NT2/D1 (cell line): ENCODE measurements around the gene PLD4.

Source experiments
- DNase-seq: peaks from one replicate; pipeline ENCODE4 v3.0.0-alpha.2; 2011; ENCODE audit warnings: low read depth, low spot score
- H3K27me3 ChIP-seq: 2 replicates; pipeline ENCODE4 v1.6.0; 2011; ENCODE audit warnings: mild to moderate bottlenecking; ENCODE audit not compliant: insufficient read length, insufficient read depth
- H3K36me3 ChIP-seq: 2 replicates; pipeline ENCODE4 v1.6.1; 2011; ENCODE audit warnings: mild to moderate bottlenecking, low read length, mixed read lengths; ENCODE audit not compliant: insufficient read depth, insufficient read length
- H3K4me1 ChIP-seq: 2 replicates; pipeline ENCODE4 v1.5.1; 2011; ENCODE audit not compliant: insufficient read depth, insufficient read length
- H3K4me3 ChIP-seq: 2 replicates; pipeline ENCODE4 v1.5.1; 2011; ENCODE audit warnings: low read depth; ENCODE audit not compliant: insufficient read length
- H3K9ac ChIP-seq: 2 replicates; pipeline ENCODE4 v1.6.0; 2011; ENCODE audit warnings: low read depth; ENCODE audit not compliant: insufficient read length
- H3K9me3 ChIP-seq: 2 replicates; pipeline ENCODE4 v1.5.1; 2011; ENCODE audit warnings: mild to moderate bottlenecking, low read length; ENCODE audit not compliant: insufficient read depth
- SUZ12 ChIP-seq: IDR thresholded peaks from 2 replicates; pipeline ENCODE4 v1.6.1; 2011; ENCODE audit not compliant: insufficient read length, insufficient read depth; ENCODE audit errors: extremely low read depth
- YY1 ChIP-seq: IDR thresholded peaks from 2 replicates; pipeline ENCODE4 v1.6.1; 2011; ENCODE audit not compliant: insufficient read length, insufficient read depth
- ZNF274 ChIP-seq: IDR thresholded peaks from 2 replicates; pipeline ENCODE4 v1.6.1; 2011; ENCODE audit warnings: mild to moderate bottlenecking, low read depth, low read length

PLD4 gene

DNA sequence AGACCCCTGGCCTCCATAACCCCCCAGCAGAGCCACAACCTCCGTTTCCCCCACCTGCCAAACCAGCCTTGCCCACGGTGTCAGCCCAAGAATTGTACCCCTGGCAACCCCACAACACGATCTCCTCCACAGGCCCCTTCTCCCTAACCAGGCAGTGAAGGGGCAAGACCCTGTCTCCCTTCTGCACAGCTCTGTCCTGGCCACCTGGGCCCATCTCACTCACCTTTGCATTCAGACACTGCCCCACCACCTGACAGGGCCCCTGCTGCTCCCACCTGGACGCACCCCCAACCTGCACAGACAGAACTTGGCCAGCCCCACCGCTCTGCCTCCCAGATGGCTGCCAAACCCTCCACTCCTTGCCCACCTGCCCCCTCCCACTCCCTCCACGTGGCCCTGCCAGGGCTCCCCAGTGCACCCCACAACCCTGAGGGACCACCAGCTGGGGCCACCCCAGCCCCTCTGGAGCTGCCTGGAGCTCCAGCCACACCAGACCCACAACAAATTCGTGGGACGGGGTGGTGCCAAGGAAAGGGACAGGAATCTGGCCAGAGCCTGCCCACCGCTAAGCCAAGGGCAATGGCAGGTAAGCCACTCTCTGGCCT is 41.7 kb downstream of the PLD4 start:
- no peak for TF ChIP-seq YY1
- Histone ChIP-seq H3K4me3 (no peak overlapping the region), H3K9me3 (no peaks in the 10 kb centered on the region), H3K9ac (no peak overlapping the region), H3K36me3 (no peaks in the 10 kb centered on the region), H3K4me1 (peaks cover 24% of the 10 kb centered on the region), H3K27me3 (no peaks in the 10 kb centered on the region)
- DNase-seq: no peak

DNA sequence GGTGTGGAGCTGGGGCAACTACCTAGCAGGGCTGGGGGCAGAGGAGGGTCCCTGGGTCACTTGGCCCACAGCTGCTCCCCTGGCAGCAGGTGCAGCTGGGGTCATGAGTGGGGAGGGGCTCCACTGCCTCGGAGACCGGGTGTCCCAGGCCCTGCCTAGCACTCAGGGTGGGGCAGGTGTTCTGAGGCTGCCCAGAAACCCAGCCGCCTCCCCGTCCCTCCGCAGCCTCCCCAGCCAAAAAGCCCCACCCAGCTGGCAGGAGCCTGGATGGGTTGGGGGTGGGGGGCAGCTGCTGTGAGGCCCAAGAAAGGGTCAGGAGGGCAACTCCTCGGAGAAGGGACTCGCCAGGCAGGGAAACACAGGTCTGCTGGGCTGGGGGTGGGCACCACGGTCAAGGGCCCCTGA is 42.3 kb downstream of the PLD4 start:
- no peaks in the 10 kb centered on the region for H3K9me3 ChIP-seq
- H3K4me3 ChIP-seq: no peak overlapping the region
- DNase-seq: no peak
- TF ChIP-seq SUZ12 (no peak), ZNF274 (no peak), YY1 (no peak)
- H3K9ac ChIP-seq: peak overlapping the region; percentile 77
- H3K36me3 ChIP-seq: no peaks in the 10 kb centered on the region
- peaks cover 28% of the 10 kb centered on the region for H3K4me1 ChIP-seq
- no peaks in the 10 kb centered on the region for H3K27me3 ChIP-seq

GRCh38 chr14:104967386-104968152 is 42.9 kb downstream of the PLD4 start:
- TF ChIP-seq SUZ12 (no peak), ZNF274 (no peak), YY1 (no peak)
- no peaks in the 10 kb centered on the region for H3K36me3 ChIP-seq
- H3K9ac ChIP-seq: peak overlapping the region; percentile 77
- no peak for DNase-seq
- peaks cover 33% of the 10 kb centered on the region for H3K4me1 ChIP-seq
- peak overlapping the region; percentile 36 for H3K4me3 ChIP-seq
- no peaks in the 10 kb centered on the region for H3K27me3 ChIP-seq
- H3K9me3 ChIP-seq: no peaks in the 10 kb centered on the region

DNA sequence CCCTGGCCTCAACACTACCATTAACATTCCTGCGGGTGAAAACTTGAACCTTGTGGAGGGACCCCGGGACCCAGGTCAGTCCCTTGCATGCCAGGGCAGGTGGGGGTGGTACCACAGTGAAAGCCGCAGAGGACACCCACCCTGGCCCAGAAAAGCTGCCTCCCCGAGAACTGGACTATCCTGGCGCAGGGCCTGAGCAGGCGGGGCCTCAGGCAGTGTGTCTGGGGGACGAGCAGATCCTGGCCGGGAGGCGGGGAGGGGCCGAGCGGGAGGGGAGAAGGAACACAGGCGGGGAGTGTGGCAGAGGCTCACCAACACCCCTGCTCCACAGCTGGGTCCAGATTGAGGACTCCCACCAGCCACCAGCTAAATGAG is 43.5 kb downstream of the PLD4 start:
- Histone ChIP-seq H3K9ac (peak overlapping the region; percentile 77), H3K4me1 (peaks cover 38% of the 10 kb centered on the region), H3K36me3 (no peaks in the 10 kb centered on the region), H3K9me3 (no peaks in the 10 kb centered on the region), H3K27me3 (no peaks in the 10 kb centered on the region), H3K4me3 (peak overlapping the region; percentile 36)
- TF ChIP-seq YY1 (no peak), ZNF274 (no peak), SUZ12 (no peak)
- no peak for DNase-seq

GRCh38 chr14:104968541-104969401 is 44.1 kb downstream of the PLD4 start:
- Histone ChIP-seq H3K36me3 (no peaks in the 10 kb centered on the region), H3K9ac (peak overlapping the region; percentile 64), H3K27me3 (no peaks in the 10 kb centered on the region), H3K4me1 (peaks cover 44% of the 10 kb centered on the region), H3K9me3 (no peaks in the 10 kb centered on the region), H3K4me3 (no peak overlapping the region)
- no peak for DNase-seq
- TF ChIP-seq SUZ12: no peak
- no peak for TF ChIP-seq ZNF274
- TF ChIP-seq YY1: no peak

GRCh38 chr14:104969741-104970230 is 45.1 kb downstream of the PLD4 start:
- no peak for DNase-seq
- TF ChIP-seq SUZ12 (no peak), YY1 (no peak), ZNF274 (no peak)
- H3K36me3 ChIP-seq: no peaks in the 10 kb centered on the region
- peaks cover 49% of the 10 kb centered on the region for H3K4me1 ChIP-seq
- H3K4me3 ChIP-seq: no peak overlapping the region
- no peaks in the 10 kb centered on the region for H3K27me3 ChIP-seq
- H3K9ac ChIP-seq: peak overlapping the region; percentile 67
- H3K9me3 ChIP-seq: no peaks in the 10 kb centered on the region

GRCh38 chr14:104970231-104971068 is 45.8 kb downstream of the PLD4 start:
- Histone ChIP-seq H3K4me3 (no peak overlapping the region), H3K4me1 (peaks cover 53% of the 10 kb centered on the region), H3K36me3 (no peaks in the 10 kb centered on the region), H3K9ac (peak overlapping the region; percentile 67), H3K27me3 (no peaks in the 10 kb centered on the region), H3K9me3 (no peaks in the 10 kb centered on the region)
- TF ChIP-seq YY1: no peak
- TF ChIP-seq SUZ12: no peak
- TF ChIP-seq ZNF274: no peak
- no peak for DNase-seq
